Endothelial cell of umbilical vein (primary cell): ENCODE results near the gene PTN. TPM values are rescaled to one million over a fixed set of nuclear protein-coding genes. Genes with fewer than 3 reads are reported as not detected.

Experiments used
- BruUV-seq: library from RNA; stranded (reverse); fragments of 400-500 nt; replicated peaks from 2 replicates; lab custom pipeline; 2021; lab: Mats Ljungman, UMichigan
- CTCF ChIA-PET: fragments of 300-600, 350-600 bp; sonication (Branson Sonifier 250); formaldehyde crosslinking; loops from one replicate; lab custom pipeline; 2021; ENCODE audit warnings: antibody characterized with exemption, inconsistent platforms; lab: Charles Lee
- POLR2A ChIA-PET: fragments of 300-600, 350-600 bp; sonication (Branson Sonifier 250); formaldehyde crosslinking; loops from one replicate; lab custom pipeline; 2021; ENCODE audit warnings: antibody characterized with exemption, inconsistent platforms; lab: Charles Lee
- DNase-seq: peaks from one replicate; pipeline ENCODE4 v3.0.0-alpha.2; 2011; ENCODE audit warnings: low read depth, low spot score
- FAIRE-seq: peaks from 2 replicates; lab custom pipeline; 2011; peaks lifted over from hg19 to GRCh38; lab: Jason Lieb, UNC
- H2AFZ ChIP-seq: 2 replicates; pipeline ENCODE4 v1.6.0; 2012; ENCODE audit warnings: low read depth, low read length, control low read depth, inconsistent platforms
- H3K27ac ChIP-seq: 2 replicates; pipeline ENCODE4 v1.5.1; 2011; ENCODE audit warnings: low read depth, mild to moderate bottlenecking, control low read depth, low read length, moderate library complexity; ENCODE audit not compliant: insufficient read depth
- H3K27me3 ChIP-seq, 2 experiments: 2 replicates each; pipeline versions ENCODE4 v1.6.0 to v1.6.1; 2011; ENCODE audit warnings: low read length in 2 of 2, mixed read lengths in 1 of 2; ENCODE audit not compliant: control insufficient read depth in 2 of 2, insufficient read depth in 2 of 2
- H3K36me3 ChIP-seq, 2 experiments: 2 replicates in 1 of 2; 3 replicates in 1 of 2; pipeline ENCODE4 v1.5.1; 2011; ENCODE audit warnings: low read length in 2 of 2, mild to moderate bottlenecking in 1 of 2, moderate library complexity in 1 of 2; ENCODE audit not compliant: control insufficient read depth in 2 of 2, insufficient read depth in 2 of 2; ENCODE audit errors: extremely low read depth in 1 of 2
- H3K4me1 ChIP-seq: 3 replicates; pipeline ENCODE4 v1.5.1; 2011; ENCODE audit warnings: mild to moderate bottlenecking, low read length; ENCODE audit not compliant: control insufficient read depth, insufficient read depth; ENCODE audit errors: extremely low read depth
- H3K4me2 ChIP-seq: 2 replicates; pipeline ENCODE4 v1.6.1; 2011; ENCODE audit warnings: low read length, control low read depth, mixed read lengths; ENCODE audit not compliant: insufficient read depth
- H3K4me3 ChIP-seq, 3 experiments: fragments of 200-600 bp in 1 of 3; sonication (generic), shearing (Covaris generic) in 1 of 3; replicated peaks in 1 of 3; 2 replicates each; pipeline ENCODE4 v1.5.1; 2011 to 2016; ENCODE audit warnings: control low read depth in 3 of 3, low read length in 3 of 3, mild to moderate bottlenecking in 2 of 3, inconsistent platforms in 1 of 3, low read depth in 1 of 3, moderate library complexity in 1 of 3; ENCODE audit not compliant: insufficient read depth in 1 of 3
- H3K79me2 ChIP-seq: 2 replicates; pipeline ENCODE4 v1.6.0; 2012; ENCODE audit warnings: low read length, inconsistent platforms; ENCODE audit not compliant: control insufficient read depth, insufficient read depth
- H3K9ac ChIP-seq: replicated peaks from 2 replicates; pipeline ENCODE3; 2011; ENCODE audit warnings: low read length, control low read depth; ENCODE audit not compliant: insufficient read depth; ENCODE audit errors: extremely low read depth
- H3K9me1 ChIP-seq: replicated peaks from 3 replicates; pipeline ENCODE4 v1.6.0; 2011; ENCODE audit warnings: mild to moderate bottlenecking, low read length; ENCODE audit not compliant: control insufficient read depth, insufficient read depth; ENCODE audit errors: extremely low read depth
- H3K9me3 ChIP-seq: replicated peaks from 2 replicates; pipeline ENCODE4 v1.5.1; 2012; ENCODE audit warnings: low read length, inconsistent platforms; ENCODE audit not compliant: control insufficient read depth, insufficient read depth
- H4K20me1 ChIP-seq: replicated peaks from 2 replicates; pipeline ENCODE3; 2011; ENCODE audit warnings: mild to moderate bottlenecking, low read length; ENCODE audit not compliant: control insufficient read depth, insufficient read depth; ENCODE audit errors: extremely low read depth
- CTCF ChIP-seq, 2 donors: IDR thresholded peaks; 1 replicate in 1 of 2; 2 replicates in 1 of 2; pipeline ENCODE4 v1.5.1; 2011; ENCODE audit warnings: low read length in 2 of 2, mild to moderate bottlenecking in 2 of 2, moderate library complexity in 2 of 2, control low read depth in 1 of 2, inconsistent platforms in 1 of 2, low read depth in 1 of 2; ENCODE audit not compliant: insufficient read depth in 1 of 2; ENCODE audit errors: extremely low read depth in 1 of 2
- EZH2 ChIP-seq: IDR thresholded peaks from 2 replicates; pipeline ENCODE4 v1.6.1; 2012; ENCODE audit warnings: borderline replicate concordance, low read depth, mild to moderate bottlenecking, moderate library complexity, low read length, inconsistent platforms; ENCODE audit not compliant: severe bottlenecking
- FOS ChIP-seq: IDR thresholded peaks from 2 replicates; pipeline ENCODE4 v1.6.1; 2011; ENCODE audit warnings: mild to moderate bottlenecking, low read length, moderate library complexity, borderline replicate concordance; ENCODE audit not compliant: insufficient read depth
- GATA2 ChIP-seq: IDR thresholded peaks from 2 replicates; pipeline ENCODE4 v1.7.0; 2011; ENCODE audit warnings: low read depth, mild to moderate bottlenecking, moderate library complexity, mixed read lengths, low read length; ENCODE audit not compliant: insufficient read length, insufficient read depth
- JUN ChIP-seq: IDR thresholded peaks from 2 replicates; pipeline ENCODE4 v1.6.1; 2011; ENCODE audit warnings: borderline replicate concordance, low read depth; ENCODE audit not compliant: insufficient read length, insufficient read depth
- MAX ChIP-seq: IDR thresholded peaks from 2 replicates; pipeline ENCODE4 v1.6.1; 2011; ENCODE audit not compliant: insufficient read depth, insufficient read length
- MYC ChIP-seq: IDR thresholded peaks from one replicate; pipeline ENCODE4 v1.6.1; 2011; ENCODE audit warnings: mild to moderate bottlenecking, low read depth, low read length
- POLR2A ChIP-seq: IDR thresholded peaks from 2 replicates; pipeline ENCODE4 v1.6.1; 2012; ENCODE audit warnings: low read depth, mild to moderate bottlenecking, control low read depth, low read length
- POLR2AphosphoS5 ChIP-seq: IDR thresholded peaks from 2 replicates; pipeline ENCODE4 v1.6.1; 2012; ENCODE audit warnings: low read depth, mild to moderate bottlenecking, control low read depth, low read length, moderate library complexity; ENCODE audit not compliant: insufficient read depth
- dilution Hi-C: fragments of 300-500 bp; cut with MboI; formaldehyde crosslinking; loops from one replicate; pipeline ENCODE4 v1.15.0; 2019; ENCODE audit warnings: low sequenced_read_pairs; ENCODE audit not compliant: extremely low pct_ligation_motif_present
- intact Hi-C: fragments of 100-400 bp; cut with micrococcal nuclease; formaldehyde crosslinking; loops from one replicate; pipeline ENCODE4 v1.10.0; 2022
- polyA plus RNA-seq, 4 experiments: library from polyadenylated mRNA; depleted of rRNA in 3 of 4; stranded (reverse) in 3 of 4; unstranded in 1 of 4; fragments of >200 nt; gene quantifications; 2 replicates each; pipeline versions ENCODE4 v1.2.1 to v1.2.3, GENCODE V29; 2011 to 2012; ENCODE audit warnings: missing spikeins in 1 of 4
- total RNA-seq: library from RNA; stranded (reverse); gene quantifications from 2 replicates; pipeline ENCODE4 v1.2.3, GENCODE V29; 2021

The PTN gene
- total and polyA plus RNA-seq, 2 donors (not counting 3 experiments of a cell fraction or from before 2014, with no cell fraction given) = 0.07 TPM; not detected in 1

GRCh38 chr7:137287651-137288258, 55.8 kb downstream of the PTN start:
- ChIA-PET CTCF (no interaction called here), POLR2A (no interaction called here)
- DNase-seq = peak; percentile 1

More at GRCh38 chr7:137287651-137288258, 55.8 kb downstream of the PTN start:
- H3K9me1 ChIP-seq = no peaks in the 10 kb centered on the region
- no peaks in the 10 kb centered on the region for H3K79me2 ChIP-seq
- no peaks in the 10 kb centered on the region for H3K9me3 ChIP-seq
- intact Hi-C loops = loop anchor here (5.0 kb wide), 1 partner anchor 305 kb away; no protein-coding TSS in a partner anchor
- no peak overlapping the region for H2AFZ ChIP-seq
- H3K4me3 ChIP-seq = no peak overlapping the region
- no peak overlapping the region for H3K9ac ChIP-seq
- TF ChIP-seq GATA2 = no peak
- TF ChIP-seq JUN = no peak
- no peak for TF ChIP-seq FOS
- TF ChIP-seq CTCF (IDR thresholded peaks at IDR 0.05; ENCODE audit: extremely low read depth in 1 of 2, insufficient read depth in 1 of 2, low read depth in 1 of 2, low read length in 2 of 2) = no peak
- TF ChIP-seq MYC = no peak
- no peak for TF ChIP-seq MAX
- no peak for TF ChIP-seq POLR2A
- TF ChIP-seq POLR2AphosphoS5 = no peak
- no peak for TF ChIP-seq EZH2
- H4K20me1 ChIP-seq = no peaks in the 10 kb centered on the region
- dilution Hi-C loops = no loop called here
- no peak overlapping the region for H3K27ac ChIP-seq
- no peak overlapping the region for H3K4me2 ChIP-seq
- no peaks in the 10 kb centered on the region for H3K27me3 ChIP-seq
- BruUV-seq = no TSS peak
- FAIRE-seq = no peak
- no peaks in the 10 kb centered on the region for H3K4me1 ChIP-seq
- no peaks in the 10 kb centered on the region for H3K36me3 ChIP-seq
